Stomach (tissue), 9 donors: Measurements from ENCODE around the gene TECR. TPM values are rescaled to one million over a fixed set of nuclear protein-coding genes. Genes with fewer than 3 reads are reported as not detected.
"Not testable (repeated sequence)": the region's sequence is repeated elsewhere in the genome, so short reads cannot be mapped to it uniquely, and the experiment has no call there.

Source experiments
- DNase-seq, 2 donors: peaks; one replicate each; pipeline versions ENCODE4 v3.0.0 to v3.0.0-alpha.2; 2013 to 2019
- H3K27ac ChIP-seq, 5 donors: fragments of 200-600 bp in 4 of 5; sonication (generic) in 4 of 5; one replicate each; pipeline ENCODE4 v1.5.1; 2013 to 2019; ENCODE audit warnings: mild to moderate bottlenecking in 1 of 5, moderate library complexity in 1 of 5
- H3K27me3 ChIP-seq, 3 donors: fragments of 200-600 bp; sonication (generic); one replicate each; pipeline ENCODE4 v1.5.1; 2017 to 2019; ENCODE audit warnings: mixed run types in 1 of 3
- H3K36me3 ChIP-seq, 4 donors: fragments of 200-600 bp; sonication (generic); 1 replicate in 3 of 4; 2 replicates in 1 of 4; pipeline ENCODE4 v1.5.1; 2016 to 2019
- H3K4me1 ChIP-seq, 4 donors: fragments of 200-600 bp; sonication (generic); one replicate each; pipeline ENCODE4 v1.5.1; 2016 to 2019
- H3K4me3 ChIP-seq, 4 donors: fragments of 200-600 bp; sonication (generic) in 3 of 4; one replicate each; pipeline ENCODE4 v1.5.1; 2016 to 2019; ENCODE audit warnings: mild to moderate bottlenecking in 1 of 4
- H3K9me3 ChIP-seq, 4 donors: fragments of 200-600 bp; sonication (generic); one replicate each; pipeline ENCODE4 v1.5.1; 2016 to 2019
- CTCF ChIP-seq, 7 experiments: fragments of 450-650 bp in 4 of 7; fragments of 200-600 bp in 3 of 7; sonication (generic) in 3 of 7; IDR thresholded peaks; one replicate each; pipeline ENCODE4 v1.5.1; 2016 to 2019; ENCODE audit warnings: antibody characterized with exemption in 7 of 7, control low read depth in 2 of 7, mild to moderate bottlenecking in 1 of 7
- EP300 ChIP-seq: sonication (generic); formaldehyde crosslinking; IDR thresholded peaks from one replicate; pipeline ENCODE4 v1.6.1; 2017; ENCODE audit warnings: antibody characterized with exemption
- POLR2A ChIP-seq, 4 donors: fragments of 450-650 bp; IDR thresholded peaks; one replicate each; pipeline ENCODE4 v1.6.1; 2016; ENCODE audit warnings: antibody characterized with exemption in 4 of 4, control low read depth in 2 of 4, mild to moderate bottlenecking in 1 of 4, moderate library complexity in 1 of 4
- POLR2AphosphoS5 ChIP-seq, 3 donors: sonication (generic); formaldehyde crosslinking; IDR thresholded peaks; one replicate each; pipeline ENCODE4 v1.6.1; 2016; ENCODE audit warnings: antibody characterized with exemption in 3 of 3
- WGBS, 5 donors: extraction: QIAGEN DNeasy Blood & Tissue Kit in 3 of 5; methylation state at CpG; one replicate each; pipeline versions ENCODE4 v1.1.5 to v1.1.7; 2013 to 2018; 5-methylcytosine and 5-hydroxymethylcytosine counted together
- intact Hi-C: fragments of 100-400 bp; cut with DNase I; formaldehyde crosslinking; loops from one replicate; pipeline ENCODE4 v1.15.1; 2023; ENCODE audit warnings: low total_unique reads
- polyA plus RNA-seq, 3 donors: library from polyadenylated mRNA; stranded (reverse); fragments of 200-250 nt; gene quantifications; one replicate each; pipeline ENCODE4 v1.2.3, GENCODE V29; 2013
- total RNA-seq, 5 donors: library from RNA; depleted of rRNA; stranded (reverse); fragments of >200 nt; gene quantifications; one replicate each; pipeline versions ENCODE4 v1.1.0 to v1.2.3, GENCODE V29; 2014 to 2016
- donor health status: healthy with polysubstance abuse.
- donor health status: Bipolar disorder and iron deficiency.
- donor health status: healthy.

The TECR gene
- total and polyA plus RNA-seq, 8 donors, result 10.5 to 266 (median 72.9) TPM

GRCh38 chr19:14599548-14600147 lies 70.3 kb downstream of the TECR start:
- intact Hi-C loops, result no loop called here
- TF ChIP-seq EP300 (no peak), POLR2AphosphoS5 (IDR thresholded peaks at IDR 0.05) (no peak), POLR2A (IDR thresholded peaks at IDR 0.05) (no peak), CTCF (IDR thresholded peaks at IDR 0.05) (no peak)
- Histone ChIP-seq H3K36me3 (no peaks in the 10 kb centered on the region), H3K27ac (no peak overlapping the region), H3K9me3 (peaks cover 0 to 14% (median 4%) of the 10 kb centered on the region in 4 donors), H3K27me3 (peaks cover 0 to 6% (median 0%) of the 10 kb centered on the region in 3 donors), H3K4me3 (no peak overlapping the region), H3K4me1 (no peaks in the 10 kb centered on the region)
- no peak for DNase-seq
- 83 to 92% (median 89%) methylated on average over 8 of the region's 8 CpGs for WGBS, 5 donors

- 78 to 87% (median 84%) methylated on average over 2 of the region's 2 CpGs for WGBS, 5 donors
Observed at GRCh38 chr19:14603990-14604387, 74.6 kb downstream of the TECR start.

GRCh38 chr19:14606627-14607026 lies 77.2 kb downstream of the TECR start:
- Histone ChIP-seq H3K4me3 (no peak overlapping the region), H3K27ac (no peak overlapping the region), H3K9me3 (peaks cover 0 to 12% (median 4%) of the 10 kb centered on the region in 4 donors), H3K36me3 (no peaks in the 10 kb centered on the region), H3K27me3 (no peaks in the 10 kb centered on the region), H3K4me1 (no peaks in the 10 kb centered on the region)
- no peak for TF ChIP-seq POLR2A (IDR thresholded peaks at IDR 0.05)
- TF ChIP-seq POLR2AphosphoS5 (IDR thresholded peaks at IDR 0.05), result no peak
- TF ChIP-seq CTCF (IDR thresholded peaks at IDR 0.05), result no peak
- TF ChIP-seq EP300, result no peak
- DNase-seq, result no peak
- 69 to 76% (median 74%) methylated on average over 9 of the region's 9 CpGs for WGBS, 5 donors
- intact Hi-C loops, result no loop called here

More at GRCh38 chr19:14603990-14604387, 74.6 kb downstream of the TECR start:
- Histone ChIP-seq H3K4me3 (no peak overlapping the region), H3K27ac (no peak overlapping the region), H3K36me3 (no peaks in the 10 kb centered on the region), H3K27me3 (no peaks in the 10 kb centered on the region), H3K4me1 (no peaks in the 10 kb centered on the region), H3K9me3 (peaks cover 0 to 14% (median 4%) of the 10 kb centered on the region in 4 donors)
- DNase-seq, result no peak
- TF ChIP-seq POLR2AphosphoS5 (IDR thresholded peaks at IDR 0.05), result no peak
- no peak for TF ChIP-seq EP300
- TF ChIP-seq CTCF (IDR thresholded peaks at IDR 0.05), result no peak
- no peak for TF ChIP-seq POLR2A (IDR thresholded peaks at IDR 0.05)
- intact Hi-C loops, result no loop called here

- whole genome bisulfite sequencing, 5 donors, result 58 to 74% (median 69%) methylated on average over 4 of the region's 4 CpGs
- intact Hi-C loops, result no loop called here
- Histone ChIP-seq H3K4me3 (no peak overlapping the region), H3K36me3 (no peaks in the 10 kb centered on the region), H3K27ac (no peak overlapping the region), H3K9me3 (peaks cover 0 to 6% (median 0%) of the 10 kb centered on the region in 4 donors), H3K4me1 (no peaks in the 10 kb centered on the region), H3K27me3 (no peaks in the 10 kb centered on the region)
- DNase-seq, result no peak
- TF ChIP-seq POLR2AphosphoS5 (IDR thresholded peaks at IDR 0.05) (no peak), CTCF (IDR thresholded peaks at IDR 0.05) (no peak), POLR2A (IDR thresholded peaks at IDR 0.05) (no peak), EP300 (no peak)
Observed at GRCh38 chr19:14611051-14611450, 81.7 kb downstream of the TECR start.

- H3K36me3 ChIP-seq, H3K9me3 ChIP-seq, H3K27me3 ChIP-seq, H3K4me1 ChIP-seq, H3K27ac ChIP-seq, intact Hi-C loops, H3K4me3 ChIP-seq, DNase-seq: not testable (repeated sequence)
- WGBS, 5 donors, result 58 to 82% (median 79%) methylated on average over 5 of the region's 5 CpGs
Observed at GRCh38 chr19:14612242-14612641, 82.8 kb downstream of the TECR start.
